Measurements from ENCODE around the gene MMP17.
"Not testable (repeated sequence)": the region's sequence is repeated elsewhere in the genome, so short reads cannot be mapped to it uniquely, and the experiment has no call there.

The MMP17 gene

DNA sequence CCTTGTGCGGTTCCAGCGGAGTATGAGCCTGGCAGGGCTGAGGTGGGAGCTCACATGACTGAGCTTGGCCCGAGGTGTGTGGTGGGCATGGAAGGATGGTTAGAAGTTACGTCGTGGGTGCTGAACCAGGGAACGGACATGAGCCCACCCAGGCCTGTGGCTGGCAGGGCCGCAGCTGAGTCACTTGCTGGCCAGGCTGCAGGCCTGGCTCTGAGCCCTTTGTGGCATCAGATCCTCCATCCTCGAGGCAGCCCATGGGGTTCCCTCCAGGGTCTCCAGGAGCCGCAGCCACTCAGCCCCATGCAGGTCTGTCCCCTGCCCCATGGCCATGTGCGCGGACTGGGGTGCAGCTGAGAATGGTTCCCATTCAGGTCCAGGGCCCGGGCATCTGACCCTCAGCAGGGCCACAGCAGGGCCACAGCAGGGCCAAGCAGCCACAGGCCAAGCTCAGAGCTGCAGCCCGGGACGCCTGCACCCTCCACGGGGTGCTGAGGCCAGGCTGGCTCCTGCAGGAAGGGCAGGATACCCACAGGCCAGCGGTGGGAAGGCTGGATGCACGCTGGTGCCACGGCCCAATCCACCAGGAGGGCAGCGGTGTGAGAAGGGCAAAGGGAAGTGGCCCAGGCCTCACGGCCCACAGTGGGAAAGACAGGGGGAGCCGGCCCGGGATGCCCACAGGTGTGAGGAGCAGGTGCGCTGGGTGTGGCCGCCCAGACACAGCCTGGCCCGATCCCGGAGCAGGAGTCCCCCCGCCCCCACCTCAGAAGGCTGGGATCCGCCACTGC is 39.9 kb downstream of the MMP17 start:
- no peaks in the 10 kb centered on the region for H3K27me3 ChIP-seq (ENCODE audit: control insufficient read depth, insufficient read depth, low read length)
- peaks cover 6% of the 10 kb centered on the region; the same call in 1 of the 2 replicates for H3K4me1 ChIP-seq (ENCODE audit: control insufficient read depth, insufficient read depth, low read length)
- H3K27ac ChIP-seq (ENCODE audit: low read depth, low read length), result no peak overlapping the region
- H3K9ac ChIP-seq (ENCODE audit: low read depth, low read length), result no peak overlapping the region
- H3K36me3 ChIP-seq (ENCODE audit: control insufficient read depth, insufficient read depth, low read length), result no peaks in the 10 kb centered on the region
- no peaks in the 10 kb centered on the region for H3K9me3 ChIP-seq (ENCODE audit: control insufficient read depth, insufficient read depth, low read length)
- no peak overlapping the region for H3K4me3 ChIP-seq (ENCODE audit: low read depth, low read length)

DNA sequence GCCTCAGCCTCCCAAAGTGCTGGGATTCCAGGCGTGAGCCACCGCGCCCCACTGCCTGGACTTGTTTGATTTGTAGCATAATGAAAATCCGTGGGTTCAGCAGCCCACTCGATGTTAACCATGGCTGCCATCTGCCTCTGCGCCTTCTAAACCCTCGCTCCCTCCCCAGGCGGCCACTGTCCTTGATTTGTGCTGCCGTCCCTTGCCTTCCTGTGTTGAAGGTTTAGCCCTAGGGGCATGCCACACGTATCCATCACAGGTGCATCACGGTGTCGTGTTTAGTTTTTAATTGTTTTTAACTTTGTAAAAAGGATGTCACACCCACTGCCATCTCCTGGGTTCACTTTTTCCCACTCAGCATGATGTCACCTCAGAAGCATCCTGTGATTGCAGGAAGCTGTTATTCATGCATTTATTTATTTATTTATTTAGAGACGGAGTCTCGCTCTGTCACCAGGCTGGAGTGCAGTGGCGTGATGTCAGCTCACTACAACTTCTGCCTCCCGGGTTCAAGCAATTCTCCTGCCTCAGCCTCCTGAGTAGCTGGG is 41.8 kb downstream of the MMP17 start:
- Histone ChIP-seq H3K9ac (ENCODE audit: low read depth, low read length) (no peak overlapping the region), H3K4me1 (ENCODE audit: control insufficient read depth, insufficient read depth, low read length) (no peaks in the 10 kb centered on the region), H3K4me3 (ENCODE audit: low read depth, low read length) (no peak overlapping the region), H3K9me3 (ENCODE audit: control insufficient read depth, insufficient read depth, low read length) (no peaks in the 10 kb centered on the region), H3K36me3 (ENCODE audit: control insufficient read depth, insufficient read depth, low read length) (no peaks in the 10 kb centered on the region), H3K27me3 (ENCODE audit: control insufficient read depth, insufficient read depth, low read length) (no peaks in the 10 kb centered on the region), H3K27ac (ENCODE audit: low read depth, low read length) (no peak overlapping the region)

DNA sequence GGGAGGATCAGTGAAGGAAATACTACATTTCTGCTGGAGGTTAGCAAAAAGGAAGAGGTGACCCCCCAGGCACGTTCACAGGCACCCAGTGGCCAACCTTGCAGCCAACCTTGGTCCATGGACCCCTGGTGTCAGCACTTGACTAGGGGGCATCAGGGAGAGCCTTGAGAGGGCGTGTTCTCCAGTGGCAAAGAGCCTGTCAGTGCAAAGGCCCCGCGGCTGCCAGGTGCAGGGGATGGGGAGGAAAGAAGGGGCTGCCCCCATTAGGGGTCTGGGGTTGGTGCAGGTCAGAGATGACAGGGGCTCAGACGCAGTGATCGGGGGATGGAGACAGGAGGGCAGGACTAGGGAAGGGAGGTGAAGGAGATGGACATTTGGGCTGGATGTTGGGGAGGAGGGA is 43.5 kb downstream of the MMP17 start:
- Histone ChIP-seq H3K27ac (ENCODE audit: low read depth, low read length) (no peak overlapping the region), H3K9ac (ENCODE audit: low read depth, low read length) (no peak overlapping the region), H3K4me1 (ENCODE audit: control insufficient read depth, insufficient read depth, low read length) (no peaks in the 10 kb centered on the region), H3K4me3 (ENCODE audit: low read depth, low read length) (no peak overlapping the region), H3K9me3 (ENCODE audit: control insufficient read depth, insufficient read depth, low read length) (no peaks in the 10 kb centered on the region), H3K27me3 (ENCODE audit: control insufficient read depth, insufficient read depth, low read length) (no peaks in the 10 kb centered on the region), H3K36me3 (ENCODE audit: control insufficient read depth, insufficient read depth, low read length) (no peaks in the 10 kb centered on the region)

DNA sequence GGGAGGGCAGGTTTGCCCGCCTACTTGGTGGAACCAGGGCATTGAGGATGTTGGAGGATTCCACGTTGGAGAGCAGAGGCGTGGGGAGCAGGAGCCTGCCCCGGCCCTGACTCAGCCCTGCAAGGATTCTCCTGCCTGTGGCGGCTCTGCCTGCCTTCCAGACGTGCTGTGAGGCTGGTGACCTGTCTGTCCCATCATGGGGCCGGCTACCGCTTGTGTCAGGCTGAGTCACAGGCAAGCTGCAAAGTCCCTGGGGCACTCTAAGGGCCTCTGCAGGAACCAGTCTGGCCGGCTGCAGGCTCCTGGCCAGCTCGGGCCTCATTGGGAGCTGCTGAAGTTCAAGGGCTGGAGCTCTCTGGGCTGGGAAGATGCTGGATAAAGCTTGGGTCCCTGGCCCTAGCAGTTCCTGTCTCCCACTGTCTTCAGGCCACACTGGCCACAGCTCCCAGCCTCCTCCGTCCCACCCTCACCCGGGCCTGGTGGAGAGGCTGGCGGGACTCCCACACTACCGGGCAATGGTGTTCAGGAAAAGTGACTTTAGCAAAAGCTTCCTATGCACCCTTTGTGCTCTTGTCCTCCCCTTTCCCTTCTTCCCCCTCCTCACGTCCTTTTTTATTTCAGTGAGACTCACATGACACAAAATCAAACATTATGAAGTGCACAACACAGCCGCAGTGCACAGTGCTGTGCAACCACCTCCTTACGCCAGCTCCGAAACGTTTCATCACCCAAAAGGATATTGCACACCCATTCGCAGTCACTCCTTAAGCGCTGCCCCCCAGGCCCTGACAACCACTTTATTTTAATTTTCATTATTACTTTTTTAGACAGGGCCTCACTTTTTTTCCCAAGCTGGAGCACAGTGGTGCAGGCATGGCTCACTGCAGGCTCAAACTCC is 44.2 kb downstream of the MMP17 start:
- Histone ChIP-seq H3K9ac (ENCODE audit: low read depth, low read length) (no peak overlapping the region), H3K27ac (ENCODE audit: low read depth, low read length) (no peak overlapping the region)

DNA sequence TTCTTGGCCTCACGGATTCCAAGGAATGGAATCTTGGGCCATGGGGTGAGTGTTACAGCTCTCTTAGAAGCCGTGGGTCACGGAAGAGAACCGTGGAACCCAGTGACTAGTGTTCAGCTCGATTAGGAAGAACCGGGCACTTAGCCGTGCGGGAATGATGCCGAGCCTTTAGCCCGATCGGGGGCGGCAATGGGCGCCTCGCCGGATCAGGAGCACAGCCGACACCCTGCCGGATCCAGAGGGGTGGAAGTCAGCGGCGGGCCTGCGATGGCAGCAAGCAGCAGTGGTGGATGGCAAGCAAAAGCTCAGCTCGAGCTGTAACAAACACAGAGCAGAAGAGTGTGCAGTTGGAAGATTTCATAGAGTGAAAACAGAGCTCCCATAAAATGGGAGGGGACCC is 45.1 kb downstream of the MMP17 start:
- Histone ChIP-seq H3K36me3 (ENCODE audit: control insufficient read depth, insufficient read depth, low read length) (no peaks in the 10 kb centered on the region), H3K9me3 (ENCODE audit: control insufficient read depth, insufficient read depth, low read length) (no peaks in the 10 kb centered on the region), H3K4me3 (ENCODE audit: low read depth, low read length) (no peak overlapping the region), H3K27ac (ENCODE audit: low read depth, low read length) (no peak overlapping the region), H3K4me1 (ENCODE audit: control insufficient read depth, insufficient read depth, low read length) (0 out of 2 replicates have a peak, but pooled peaks cover 3% of the 10 kb centered on the region), H3K9ac (ENCODE audit: low read depth, low read length) (no peak overlapping the region), H3K27me3 (ENCODE audit: control insufficient read depth, insufficient read depth, low read length) (no peaks in the 10 kb centered on the region)

More for the DNA sequence above, 44.2 kb downstream of the MMP17 start:
- H3K4me3 ChIP-seq (ENCODE audit: low read depth, low read length), result no peak overlapping the region
- H3K4me1 ChIP-seq (ENCODE audit: control insufficient read depth, insufficient read depth, low read length), result no peaks in the 10 kb centered on the region
- no peaks in the 10 kb centered on the region for H3K27me3 ChIP-seq (ENCODE audit: control insufficient read depth, insufficient read depth, low read length)
- H3K9me3 ChIP-seq (ENCODE audit: control insufficient read depth, insufficient read depth, low read length), result no peaks in the 10 kb centered on the region
- H3K36me3 ChIP-seq (ENCODE audit: control insufficient read depth, insufficient read depth, low read length), result no peaks in the 10 kb centered on the region

DNA sequence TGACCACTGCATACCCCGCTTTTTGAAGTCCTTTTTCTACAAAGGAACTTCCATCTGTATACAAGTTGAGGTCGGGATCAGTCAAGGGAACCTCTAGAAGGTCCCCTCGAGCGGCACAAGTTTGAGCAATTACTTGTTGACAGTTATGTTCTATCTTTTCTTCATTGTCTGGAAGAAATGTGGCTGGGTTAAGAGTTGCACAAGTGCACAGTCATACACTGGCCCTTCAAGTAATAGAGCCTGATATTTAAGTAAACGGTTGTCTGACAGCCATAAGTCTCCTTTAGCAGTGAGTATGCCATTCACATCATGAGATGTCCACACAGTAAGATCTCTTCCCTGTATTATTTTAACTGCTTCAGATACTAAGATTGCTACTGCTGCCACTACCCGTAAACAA is 46.8 kb downstream of the MMP17 start:
- H3K4me1 ChIP-seq (ENCODE audit: control insufficient read depth, insufficient read depth, low read length), result peaks cover 13% of the 10 kb centered on the region; the same call in 1 of the 2 replicates
- H3K36me3 ChIP-seq (ENCODE audit: control insufficient read depth, insufficient read depth, low read length); H3K4me3 ChIP-seq (ENCODE audit: low read depth, low read length); H3K9ac ChIP-seq (ENCODE audit: low read depth, low read length); H3K27me3 ChIP-seq (ENCODE audit: control insufficient read depth, insufficient read depth, low read length); H3K9me3 ChIP-seq (ENCODE audit: control insufficient read depth, insufficient read depth, low read length); H3K27ac ChIP-seq (ENCODE audit: low read depth, low read length): not testable (repeated sequence)

DNA sequence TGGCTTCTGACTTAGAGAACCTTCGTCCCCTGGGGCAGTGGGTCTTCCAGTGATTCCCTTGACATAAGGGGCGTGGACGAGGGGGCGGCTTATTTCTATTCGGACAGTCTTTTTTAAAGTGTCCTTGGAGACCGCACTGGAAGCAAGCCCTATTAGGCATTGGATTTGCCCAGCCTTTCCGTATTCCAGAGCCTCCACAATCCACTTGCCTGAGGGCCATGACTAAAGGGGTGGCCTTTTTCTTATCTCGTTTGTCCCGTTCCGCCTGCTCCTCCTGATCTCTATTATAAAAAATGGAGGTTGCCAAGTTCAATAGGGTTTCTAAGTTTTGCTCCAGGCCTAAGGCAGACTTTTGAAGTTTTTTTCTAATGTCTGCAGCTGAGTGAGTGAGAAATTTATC is 49.0 kb downstream of the MMP17 start:
- not testable (repeated sequence) for H3K9me3 ChIP-seq (ENCODE audit: control insufficient read depth, insufficient read depth, low read length); H3K4me3 ChIP-seq (ENCODE audit: low read depth, low read length); H3K27me3 ChIP-seq (ENCODE audit: control insufficient read depth, insufficient read depth, low read length); H3K27ac ChIP-seq (ENCODE audit: low read depth, low read length); H3K9ac ChIP-seq (ENCODE audit: low read depth, low read length); H3K36me3 ChIP-seq (ENCODE audit: control insufficient read depth, insufficient read depth, low read length)
- peaks cover 13% of the 10 kb centered on the region; the same call in 1 of the 2 replicates for H3K4me1 ChIP-seq (ENCODE audit: control insufficient read depth, insufficient read depth, low read length)

DNA sequence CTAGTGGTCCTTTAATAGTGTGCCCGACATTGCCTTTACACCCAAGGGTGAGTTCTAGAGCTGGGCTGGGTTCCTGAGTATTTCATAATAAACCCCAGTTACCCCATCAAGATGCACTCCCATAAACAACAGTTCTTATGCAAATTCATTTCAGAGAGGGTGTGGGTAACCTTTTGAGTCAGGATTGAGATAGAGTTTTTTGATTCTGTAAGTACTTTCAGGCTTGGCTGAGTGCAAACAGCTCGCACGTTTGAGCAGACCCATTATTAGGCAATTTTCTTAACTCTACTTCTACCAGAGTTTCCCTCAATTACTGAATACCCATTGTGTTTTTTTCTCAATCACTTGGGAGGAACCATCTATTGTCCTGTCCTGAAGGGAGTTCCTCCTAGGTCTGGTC is 50.2 kb downstream of the MMP17 start:
- not testable (repeated sequence) for H3K9ac ChIP-seq (ENCODE audit: low read depth, low read length); H3K4me3 ChIP-seq (ENCODE audit: low read depth, low read length); H3K36me3 ChIP-seq (ENCODE audit: control insufficient read depth, insufficient read depth, low read length); H3K9me3 ChIP-seq (ENCODE audit: control insufficient read depth, insufficient read depth, low read length); H3K27me3 ChIP-seq (ENCODE audit: control insufficient read depth, insufficient read depth, low read length)
- Histone ChIP-seq H3K4me1 (ENCODE audit: control insufficient read depth, insufficient read depth, low read length) (peaks cover 13% of the 10 kb centered on the region; the same call in 1 of the 2 replicates), H3K27ac (ENCODE audit: low read depth, low read length) (peak overlapping the region; percentile 35)

DNA sequence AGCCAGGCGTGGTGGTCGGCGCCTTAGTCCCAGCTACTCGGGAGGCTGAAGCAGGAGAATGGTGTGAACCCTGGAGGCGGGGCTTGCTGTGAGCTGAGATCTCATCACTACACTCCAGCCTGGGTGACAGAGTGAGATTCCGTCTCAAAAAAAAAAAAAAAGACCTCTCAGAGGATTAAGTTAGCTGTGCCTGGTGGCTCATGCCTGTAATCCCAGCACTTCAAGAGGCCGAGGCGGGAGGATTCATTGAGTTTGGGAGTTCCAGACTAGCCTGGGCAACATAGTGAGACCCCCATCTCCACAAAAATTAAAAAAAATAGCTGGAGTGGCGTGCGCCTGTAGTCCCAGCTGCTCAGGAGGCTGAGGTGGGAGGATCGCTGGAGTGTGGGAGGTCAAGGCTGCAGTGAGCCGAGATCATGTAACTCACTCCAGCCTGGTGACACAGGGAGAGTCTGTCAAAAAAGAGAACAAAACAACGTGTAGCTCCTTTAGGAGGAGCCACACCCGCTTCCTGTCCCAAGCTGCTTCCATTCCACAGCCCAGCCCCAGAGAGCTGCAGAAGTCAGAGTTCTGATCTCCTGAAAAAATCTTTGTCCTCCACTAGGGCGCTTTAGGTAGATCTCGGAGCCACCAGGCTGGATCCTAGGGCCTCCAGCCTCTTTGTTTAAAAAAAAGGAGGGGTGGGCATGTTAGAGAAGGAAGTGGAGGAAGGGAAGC is 54.8 kb downstream of the MMP17 start:
- Histone ChIP-seq H3K9ac (ENCODE audit: low read depth, low read length) (no peak overlapping the region), H3K36me3 (ENCODE audit: control insufficient read depth, insufficient read depth, low read length) (no peaks in the 10 kb centered on the region), H3K27ac (ENCODE audit: low read depth, low read length) (no peak overlapping the region), H3K4me3 (ENCODE audit: low read depth, low read length) (no peak overlapping the region), H3K27me3 (ENCODE audit: control insufficient read depth, insufficient read depth, low read length) (no peaks in the 10 kb centered on the region), H3K4me1 (ENCODE audit: control insufficient read depth, insufficient read depth, low read length) (peaks cover 13% of the 10 kb centered on the region; the same call in 1 of the 2 replicates), H3K9me3 (ENCODE audit: control insufficient read depth, insufficient read depth, low read length) (peaks cover 8% of the 10 kb centered on the region)

DNA sequence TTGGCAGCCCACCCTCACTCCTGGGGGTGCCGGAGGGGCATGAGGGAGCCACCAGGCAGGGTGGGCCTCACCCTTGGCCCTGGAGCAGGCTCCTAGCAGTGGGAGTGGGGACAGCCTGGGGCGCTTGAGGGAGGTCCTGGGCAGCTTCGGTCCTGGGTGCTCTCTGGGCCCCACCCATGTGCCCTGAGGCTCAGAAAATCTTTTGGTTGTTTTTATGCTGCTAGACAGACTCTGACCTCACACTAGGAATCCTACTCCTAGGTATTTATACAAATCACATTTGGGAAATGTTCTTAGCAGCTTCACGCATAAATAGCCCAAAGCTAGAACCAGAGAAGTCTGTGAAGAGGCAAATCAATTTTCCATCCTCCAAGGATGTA is 55.3 kb downstream of the MMP17 start:
- Histone ChIP-seq H3K27ac (ENCODE audit: low read depth, low read length) (no peak overlapping the region), H3K4me3 (ENCODE audit: low read depth, low read length) (no peak overlapping the region), H3K9me3 (ENCODE audit: control insufficient read depth, insufficient read depth, low read length) (peaks cover 8% of the 10 kb centered on the region), H3K27me3 (ENCODE audit: control insufficient read depth, insufficient read depth, low read length) (no peaks in the 10 kb centered on the region), H3K4me1 (ENCODE audit: control insufficient read depth, insufficient read depth, low read length) (peaks cover 8% of the 10 kb centered on the region; the same call in 1 of the 2 replicates), H3K9ac (ENCODE audit: low read depth, low read length) (no peak overlapping the region), H3K36me3 (ENCODE audit: control insufficient read depth, insufficient read depth, low read length) (no peaks in the 10 kb centered on the region)
